C4-2B (cell line): ENCODE measurements around the gene PLA2G4F.

ENCODE experiments used
- H3K27ac ChIP-seq: fragments of 450-650 bp; 2 replicates; pipeline ENCODE4 v1.5.1; 2017
- ZFX ChIP-seq: fragments of 450-650 bp; IDR thresholded peaks from 2 replicates; pipeline ENCODE4 v1.6.1; 2017
- TF ChIP-seq, protein P1 (sequence below): fragments of 450-650 bp; conservative IDR thresholded peaks from 2 replicates; pipeline ENCODE4 v1.5.1; 2017; ENCODE audit warnings: mild to moderate bottlenecking

The PLA2G4F gene

DNA sequence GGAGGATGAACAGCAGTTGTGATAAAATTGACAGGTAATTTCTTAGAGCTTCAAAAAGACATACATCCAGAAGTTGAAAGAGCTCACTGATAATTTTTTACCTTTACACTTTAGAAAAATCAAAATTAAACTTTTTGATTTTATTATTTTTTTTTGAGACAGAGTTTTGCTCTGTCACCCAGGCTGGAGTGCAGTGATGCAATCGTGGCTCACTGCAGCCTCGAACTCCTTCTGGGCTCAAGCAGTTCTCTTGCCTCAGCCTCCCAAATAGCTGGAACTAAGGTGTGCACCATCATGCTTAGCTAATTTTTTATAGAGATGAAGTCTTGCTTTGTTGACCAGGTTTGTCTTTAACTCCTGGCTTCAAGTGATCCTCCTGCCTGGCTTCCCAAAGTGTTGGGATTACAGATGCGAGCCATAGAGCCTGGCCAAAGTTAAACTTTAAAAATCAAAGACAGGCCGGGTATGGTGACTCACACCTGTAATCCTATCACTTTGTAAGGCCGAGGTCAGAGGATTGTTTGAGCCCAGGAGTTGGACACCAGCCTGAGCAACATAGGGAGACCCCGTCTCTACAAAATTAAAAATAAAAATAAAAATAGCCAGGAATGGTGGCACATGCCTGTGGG is 21.7 kb downstream of the PLA2G4F start:
- H3K27ac ChIP-seq = no peak overlapping the region
- TF ChIP-seq, protein P1, sequence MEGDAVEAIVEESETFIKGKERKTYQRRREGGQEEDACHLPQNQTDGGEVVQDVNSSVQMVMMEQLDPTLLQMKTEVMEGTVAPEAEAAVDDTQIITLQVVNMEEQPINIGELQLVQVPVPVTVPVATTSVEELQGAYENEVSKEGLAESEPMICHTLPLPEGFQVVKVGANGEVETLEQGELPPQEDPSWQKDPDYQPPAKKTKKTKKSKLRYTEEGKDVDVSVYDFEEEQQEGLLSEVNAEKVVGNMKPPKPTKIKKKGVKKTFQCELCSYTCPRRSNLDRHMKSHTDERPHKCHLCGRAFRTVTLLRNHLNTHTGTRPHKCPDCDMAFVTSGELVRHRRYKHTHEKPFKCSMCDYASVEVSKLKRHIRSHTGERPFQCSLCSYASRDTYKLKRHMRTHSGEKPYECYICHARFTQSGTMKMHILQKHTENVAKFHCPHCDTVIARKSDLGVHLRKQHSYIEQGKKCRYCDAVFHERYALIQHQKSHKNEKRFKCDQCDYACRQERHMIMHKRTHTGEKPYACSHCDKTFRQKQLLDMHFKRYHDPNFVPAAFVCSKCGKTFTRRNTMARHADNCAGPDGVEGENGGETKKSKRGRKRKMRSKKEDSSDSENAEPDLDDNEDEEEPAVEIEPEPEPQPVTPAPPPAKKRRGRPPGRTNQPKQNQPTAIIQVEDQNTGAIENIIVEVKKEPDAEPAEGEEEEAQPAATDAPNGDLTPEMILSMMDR = no peak
- TF ChIP-seq ZFX = no peak

DNA sequence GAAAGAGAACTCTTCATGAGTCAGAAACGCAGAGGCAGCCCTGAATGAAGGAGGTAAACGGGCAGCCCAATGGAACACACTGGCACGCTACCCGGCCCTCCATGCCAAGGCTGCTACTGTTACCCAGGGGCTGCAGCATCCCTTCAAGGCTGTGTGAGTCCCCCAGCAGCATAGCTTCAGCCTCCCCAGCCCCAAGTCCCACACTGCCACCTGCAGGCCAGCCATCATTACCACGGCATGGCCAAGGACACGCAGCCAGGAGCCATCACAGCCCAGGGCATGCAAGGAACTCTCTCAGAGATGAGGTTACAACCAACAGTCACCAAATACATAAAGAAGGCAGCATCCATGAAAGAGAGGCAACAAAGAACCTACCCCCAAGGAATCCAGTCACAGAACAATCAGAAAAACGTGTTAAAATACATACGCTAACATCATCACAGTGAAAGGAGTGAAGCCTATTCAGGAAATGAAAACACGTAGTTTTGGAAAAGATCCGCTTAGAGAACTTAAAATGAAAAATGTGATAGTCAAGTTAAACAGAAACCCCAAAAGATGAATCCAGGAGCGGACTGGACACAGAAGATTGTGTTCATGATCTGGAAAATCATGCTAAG is 22.4 kb downstream of the PLA2G4F start:
- TF ChIP-seq, protein P1 = peak; percentile 97
- TF ChIP-seq ZFX = no peak

DNA sequence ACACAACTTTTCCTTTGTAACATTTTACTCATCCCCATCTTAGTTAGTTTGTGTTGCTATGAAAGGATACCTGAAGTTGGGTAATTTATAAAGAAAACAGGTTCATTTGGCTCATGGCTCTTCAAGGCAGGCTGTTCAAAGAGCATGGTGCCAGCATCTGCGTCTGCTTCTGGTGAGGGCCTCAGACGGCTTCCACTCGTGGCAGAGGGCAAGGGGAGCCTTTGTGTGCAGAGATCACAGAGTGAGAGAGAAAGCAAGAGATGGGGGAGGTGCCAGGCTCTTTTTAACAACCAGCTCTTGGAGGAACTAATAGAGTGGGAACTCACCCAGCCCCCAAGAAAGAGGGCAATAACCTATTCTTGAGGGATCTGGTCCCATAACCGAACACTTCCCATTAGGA is 23.1 kb downstream of the PLA2G4F start:
- TF ChIP-seq ZFX = no peak
- TF ChIP-seq, protein P1 = no peak
- no peak overlapping the region for H3K27ac ChIP-seq

More for the DNA sequence above, 22.4 kb downstream of the PLA2G4F start:
- H3K27ac ChIP-seq = no peak overlapping the region

DNA sequence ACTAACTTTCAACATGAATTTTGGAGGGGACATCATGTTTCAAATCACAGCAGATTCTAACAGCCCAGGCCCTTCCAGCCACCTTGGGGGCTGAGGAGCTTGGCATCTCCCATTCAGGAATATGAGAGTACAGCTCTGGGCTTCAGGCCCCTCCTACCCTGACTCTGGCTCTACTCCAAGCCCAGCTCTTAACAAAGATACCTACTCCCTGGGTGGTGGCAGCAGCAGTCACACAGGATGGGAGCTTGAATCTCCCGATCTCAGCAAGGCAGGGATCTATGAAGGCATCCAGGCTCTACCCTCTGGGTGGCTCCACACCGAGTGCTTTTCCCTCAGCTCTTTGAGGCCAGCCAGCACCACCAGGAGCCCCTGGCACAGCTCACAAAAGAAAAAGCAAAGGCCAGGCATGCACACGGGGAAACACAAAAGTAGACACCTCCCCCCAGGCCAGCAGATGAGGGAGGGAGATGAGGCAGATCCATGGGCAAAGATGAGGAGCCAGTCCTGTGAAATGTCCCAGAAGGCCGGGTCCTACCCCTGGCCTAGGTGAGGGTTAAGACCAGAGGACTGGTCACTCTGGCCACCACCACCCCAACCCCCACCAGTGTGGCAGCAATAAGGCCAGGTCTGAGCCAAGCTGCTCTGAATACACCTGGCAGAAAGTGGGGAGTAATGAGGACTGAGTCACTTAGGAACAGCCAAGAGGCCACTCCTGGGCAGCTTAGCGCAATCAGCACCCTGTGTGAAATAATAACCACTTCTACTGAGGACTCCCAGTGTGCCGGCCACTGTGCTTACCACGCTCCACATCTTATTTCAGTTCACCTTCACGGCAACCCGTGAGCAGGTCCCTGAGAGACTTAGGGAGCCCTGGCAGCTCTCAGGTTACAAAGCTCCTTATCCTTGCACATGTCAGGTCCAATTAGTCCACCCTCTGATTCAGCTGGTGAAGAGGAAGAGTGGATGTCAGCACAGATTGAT is 24.3 kb downstream of the PLA2G4F start:
- TF ChIP-seq, protein P1 = no peak
- TF ChIP-seq ZFX = no peak
- no peak overlapping the region for H3K27ac ChIP-seq

DNA sequence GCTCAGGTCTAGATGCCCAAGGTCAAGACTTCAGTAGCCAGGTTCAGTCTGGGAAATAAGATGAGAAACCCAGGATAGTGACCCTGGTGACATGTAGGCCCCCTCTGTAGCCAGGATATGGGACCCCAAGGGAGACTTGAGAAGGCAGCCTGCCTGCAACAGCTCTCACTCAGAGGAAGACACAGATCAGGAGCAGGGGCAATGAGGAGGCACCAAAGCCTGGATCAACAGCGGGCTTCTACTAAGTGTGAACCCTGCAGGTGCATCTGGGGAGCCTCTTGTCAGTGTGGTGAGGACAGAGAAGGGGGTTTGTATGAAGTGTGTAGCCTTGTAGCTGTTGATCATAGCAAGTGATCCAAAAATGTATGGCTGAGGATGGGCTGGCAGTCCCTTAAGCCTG is 25.4 kb downstream of the PLA2G4F start:
- TF ChIP-seq, protein P1 = no peak
- TF ChIP-seq ZFX = no peak

DNA sequence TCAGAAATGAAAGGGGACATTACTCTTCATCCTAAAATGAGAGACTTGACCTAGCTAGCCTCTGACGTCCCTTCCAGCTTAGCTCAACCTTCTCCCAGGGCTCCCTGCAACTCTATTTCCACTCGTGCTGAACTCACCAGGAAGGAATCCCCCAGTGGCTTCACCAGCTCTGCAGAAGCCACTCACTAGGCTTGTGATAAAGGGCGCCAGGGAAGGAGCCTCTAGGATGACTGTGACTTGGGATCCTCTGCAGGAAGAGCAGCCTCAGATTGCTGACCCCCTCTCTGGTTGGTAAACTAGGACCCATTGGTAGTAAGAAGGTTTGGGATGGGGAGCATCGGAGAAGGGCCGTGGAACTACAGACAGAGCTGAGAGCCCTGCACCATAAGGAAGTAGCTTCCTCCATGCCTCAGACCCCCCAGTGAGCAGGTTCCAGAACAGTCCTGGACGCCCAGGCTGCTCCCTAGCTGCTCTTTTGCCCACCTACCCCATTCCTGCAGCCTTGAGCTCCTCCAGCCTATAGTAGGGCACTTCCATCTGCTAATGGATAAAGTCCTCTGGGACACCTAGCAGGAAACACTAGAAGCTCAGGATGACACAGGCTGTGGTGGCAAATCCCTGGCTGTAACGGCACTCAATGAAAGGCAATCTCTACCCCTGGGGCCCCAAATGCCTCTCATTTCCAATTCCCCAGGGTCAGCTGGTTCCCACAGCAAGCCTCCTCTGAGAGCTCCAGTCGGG is 26.0 kb downstream of the PLA2G4F start:
- no peak for TF ChIP-seq ZFX
- TF ChIP-seq, protein P1 = no peak
- H3K27ac ChIP-seq = no peak overlapping the region

More for the DNA sequence above, 25.4 kb downstream of the PLA2G4F start:
- no peak overlapping the region for H3K27ac ChIP-seq
